ENCODE measurements around the gene BCL2L11.

Gene BCL2L11

DNA sequence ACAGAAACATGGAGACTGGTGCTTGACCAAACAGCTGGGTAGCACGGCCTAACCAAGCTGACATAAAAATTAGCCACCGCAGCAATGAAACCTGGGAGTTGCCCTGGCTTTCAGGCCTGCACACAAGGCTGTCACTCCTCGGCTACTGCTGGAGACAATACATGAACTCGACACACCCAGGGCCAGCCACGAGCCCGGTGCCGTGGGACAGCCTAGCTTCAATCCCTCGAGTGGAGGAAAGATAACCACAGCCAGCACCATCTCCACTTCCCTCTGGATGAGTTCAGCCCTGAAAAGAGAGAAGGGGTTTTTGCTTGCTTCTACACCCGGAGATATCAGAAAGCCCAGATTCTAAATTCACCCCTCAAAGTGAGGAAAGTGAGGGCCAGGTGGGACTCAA, 78.0 kb downstream of the BCL2L11 start:
- DNase-seq = no peak

DNA sequence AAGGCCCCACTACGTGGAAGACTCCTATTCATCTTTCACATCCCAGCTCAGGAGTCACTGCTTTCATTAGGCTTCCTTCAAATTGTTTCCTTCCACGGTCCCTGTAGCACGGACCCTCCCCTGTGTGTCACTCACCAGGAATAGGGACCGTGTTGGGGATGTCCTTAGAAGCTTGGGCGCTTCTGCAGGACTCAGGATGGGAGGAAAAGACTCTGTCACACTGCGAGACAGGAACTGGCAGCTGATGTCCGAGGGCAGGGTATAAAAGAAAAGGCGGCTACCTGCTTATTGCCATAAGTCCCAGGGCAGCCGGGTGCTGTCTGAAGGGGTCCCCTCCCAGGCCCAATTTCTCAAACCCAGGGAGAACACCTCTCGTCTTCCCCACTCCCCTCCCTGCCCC, 79.1 kb downstream of the BCL2L11 start:
- DNase-seq = no peak

DNA sequence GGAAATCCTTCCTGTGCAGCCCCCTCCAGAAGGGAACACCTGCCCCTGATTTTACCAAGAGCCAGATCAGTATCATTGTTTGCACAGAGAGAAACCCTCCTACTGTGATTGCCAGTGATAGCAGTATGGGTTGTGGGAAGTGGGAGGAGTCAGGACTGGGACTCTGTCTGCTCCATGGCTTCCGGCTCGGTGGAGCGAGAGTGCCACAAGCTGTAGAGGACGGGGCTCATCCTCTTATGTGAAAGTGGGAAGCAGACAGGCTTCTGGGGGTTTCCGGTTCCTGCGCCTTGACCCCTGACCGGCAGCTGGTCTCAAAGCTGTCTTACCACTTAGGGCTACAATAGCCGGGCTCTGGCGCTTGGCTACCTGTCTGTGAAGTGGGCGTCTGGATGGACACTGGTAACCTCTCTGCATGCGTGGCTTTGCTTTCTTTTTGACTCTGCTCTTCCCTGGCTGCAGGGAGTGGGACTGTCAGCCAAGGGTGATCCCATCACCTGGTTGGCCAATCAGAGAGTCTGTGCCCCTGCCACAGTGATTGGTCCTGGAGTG, 79.7 kb downstream of the BCL2L11 start:
- peak; percentile 20 for DNase-seq

DNA sequence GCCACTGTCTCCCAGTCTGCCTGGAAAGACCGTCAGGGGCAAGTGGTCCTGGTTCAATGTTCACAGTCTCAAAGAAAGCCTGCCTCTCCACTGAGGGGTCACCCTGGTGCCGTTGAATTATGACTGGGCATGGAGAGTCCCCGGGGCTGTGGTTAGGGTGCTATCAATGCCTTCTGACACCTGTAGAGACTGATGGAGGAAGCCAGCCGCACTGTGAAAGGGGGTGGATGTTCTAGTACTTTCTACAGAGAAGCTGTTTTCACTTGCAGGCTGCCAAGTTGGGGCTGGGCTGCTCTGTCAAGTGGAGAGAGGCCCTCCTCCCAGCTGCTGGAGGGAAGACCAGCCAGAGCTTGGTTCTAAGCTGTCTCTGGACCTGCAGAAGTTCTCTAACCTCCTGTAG, 80.5 kb downstream of the BCL2L11 start:
- DNase-seq = no peak

DNA sequence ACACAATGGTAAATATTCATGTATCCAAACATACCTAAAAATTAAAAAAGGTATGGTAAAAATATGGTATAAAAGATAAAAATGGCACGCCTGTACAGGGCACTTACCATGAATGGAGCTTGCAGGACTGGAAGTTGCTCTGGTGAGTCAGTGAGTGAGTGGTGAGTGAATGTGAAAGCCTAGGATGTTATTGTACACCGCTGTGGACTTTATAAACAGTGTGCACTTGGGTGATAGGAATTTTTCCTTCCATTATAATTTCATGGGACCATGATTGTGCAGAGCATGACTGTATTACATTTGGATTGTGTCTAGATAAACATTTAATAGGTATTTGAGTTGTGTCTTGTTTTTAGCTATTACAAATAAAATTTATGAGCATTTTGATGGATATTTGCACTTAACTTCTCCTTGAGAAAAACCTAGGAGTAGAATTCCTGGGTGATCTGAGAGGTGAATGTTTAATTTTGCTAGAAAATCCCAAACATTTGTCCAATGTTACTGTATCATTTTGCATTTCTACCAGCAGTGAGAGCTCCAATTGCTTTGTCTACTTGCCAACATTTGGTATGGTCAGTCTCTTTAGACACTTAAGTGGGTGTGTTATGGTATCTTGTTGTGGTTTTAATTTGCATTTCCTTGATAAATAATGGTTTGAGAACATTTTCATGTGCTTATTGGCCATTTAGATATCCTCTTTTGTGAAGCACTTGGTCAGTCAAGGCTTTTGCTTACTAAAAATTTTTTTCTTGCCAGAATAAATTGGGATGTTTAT, 81.7 kb downstream of the BCL2L11 start:
- peak; percentile 34 for DNase-seq

DNA sequence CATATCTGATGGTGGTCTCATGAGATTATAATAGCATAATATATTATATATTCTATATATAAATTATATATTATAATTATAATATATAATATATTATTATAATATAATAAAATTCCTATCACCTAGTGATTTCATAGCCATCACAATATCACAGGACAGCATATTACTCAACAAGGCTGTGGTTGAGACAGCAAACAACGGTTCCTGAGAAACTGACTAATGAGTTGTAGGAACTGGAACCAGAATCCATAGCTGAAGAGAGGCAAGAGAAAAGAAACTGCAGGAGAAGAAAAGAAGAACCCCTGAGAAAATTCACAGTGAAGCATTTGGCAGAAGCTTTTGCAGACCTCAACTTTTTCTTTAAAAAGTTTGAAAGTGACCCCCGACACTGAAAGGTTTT, 84.0 kb downstream of the BCL2L11 start:
- no peak for DNase-seq

DNA sequence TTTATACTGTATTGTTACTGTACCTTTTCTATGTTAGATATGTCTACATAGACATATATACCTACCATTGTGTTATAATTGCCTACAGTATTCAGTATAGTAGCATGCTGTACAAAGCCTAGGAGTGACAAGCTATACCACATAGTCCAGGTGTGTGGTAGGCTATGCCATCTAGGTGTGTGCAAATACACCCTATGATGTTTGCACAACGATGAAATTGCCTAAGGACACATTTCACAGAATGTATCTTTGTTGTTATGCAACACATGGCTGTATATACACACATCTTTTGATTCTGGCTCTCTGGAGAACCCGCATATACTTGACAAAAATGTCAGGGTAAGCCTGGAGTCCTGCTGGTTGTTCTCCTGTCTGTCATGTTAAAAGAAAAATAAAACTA, 85.1 kb downstream of the BCL2L11 start:
- no peak for DNase-seq

DNA sequence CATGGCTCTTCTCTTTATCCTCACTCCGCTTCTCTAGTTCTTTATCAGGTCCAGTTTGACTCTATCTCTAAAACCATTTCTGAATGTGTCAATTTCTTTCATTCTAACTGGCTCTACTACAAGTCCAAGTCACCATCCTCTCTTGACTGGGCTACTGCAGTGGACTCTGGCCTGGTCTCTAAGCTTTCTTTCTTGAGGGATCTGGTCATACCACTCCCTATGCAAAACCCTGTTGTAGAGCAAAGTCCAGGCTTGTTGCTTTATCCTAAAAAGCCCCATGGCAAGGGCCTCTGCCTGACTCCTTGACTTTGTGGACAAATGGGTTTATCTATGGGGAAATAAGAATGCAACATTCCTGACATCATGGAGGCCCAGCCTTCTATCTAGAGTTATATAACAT, 87.1 kb downstream of the BCL2L11 start:
- DNase-seq = no peak

DNA sequence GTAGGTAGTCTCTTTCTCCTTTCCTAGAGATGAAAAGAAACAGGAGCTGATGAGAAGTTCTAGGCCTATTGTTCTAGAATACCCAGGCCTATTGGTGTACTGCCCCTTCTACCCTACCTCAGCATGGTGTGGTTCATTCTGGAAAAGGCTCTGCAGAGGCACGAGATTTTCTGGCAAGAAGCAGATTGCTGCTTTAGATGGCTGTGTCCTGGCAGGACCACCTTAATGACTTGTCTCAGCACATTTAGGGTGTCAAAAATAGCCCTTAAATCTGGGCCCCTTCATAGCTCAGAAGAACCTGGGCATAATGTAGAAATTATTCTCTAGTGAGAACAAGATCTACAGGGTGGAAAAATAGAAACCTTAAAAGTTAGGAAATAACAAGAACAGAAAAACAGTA, 87.9 kb downstream of the BCL2L11 start:
- no peak for DNase-seq

DNA sequence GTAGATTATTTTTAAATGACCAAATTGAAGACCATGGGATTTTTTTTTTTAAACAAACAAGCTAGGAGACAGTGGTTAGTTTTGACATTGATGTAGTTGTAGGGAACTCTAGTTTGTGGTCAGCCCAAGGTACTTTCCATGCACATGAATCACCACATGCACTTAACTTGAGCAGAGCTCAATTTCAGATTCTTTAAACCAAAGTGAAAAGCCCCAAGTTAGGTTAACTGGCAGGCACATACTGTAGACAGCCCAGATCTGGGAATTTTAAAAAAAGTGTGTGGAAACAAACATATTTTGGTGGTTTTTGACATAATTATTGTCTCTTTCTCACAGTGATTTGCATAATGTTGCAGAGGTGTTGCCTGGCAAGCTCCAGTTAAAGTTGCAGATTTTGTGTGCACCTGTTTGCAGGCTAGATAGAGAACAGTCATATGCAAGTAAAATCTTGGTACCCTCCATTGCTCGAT, 88.4 kb downstream of the BCL2L11 start:
- no peak for DNase-seq

DNA sequence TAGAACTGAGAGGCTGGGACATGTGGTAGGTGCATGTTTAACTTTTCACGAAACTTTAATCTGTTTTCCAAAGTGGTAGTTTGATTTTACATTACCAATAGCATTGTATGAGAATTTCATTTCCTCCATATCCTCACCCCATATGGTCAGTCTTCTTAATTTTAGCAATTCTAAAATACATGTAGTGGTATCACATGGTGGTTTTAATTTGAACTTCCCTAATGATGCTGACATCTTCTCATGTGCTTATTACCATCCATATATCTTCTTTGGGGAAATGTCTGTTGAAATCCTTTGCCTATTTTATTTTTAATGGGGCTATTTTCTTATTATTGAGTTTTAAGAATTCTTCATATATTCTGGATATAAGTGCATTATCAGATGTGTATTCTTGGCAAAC, 89.3 kb downstream of the BCL2L11 start:
- DNase-seq = no peak

DNA sequence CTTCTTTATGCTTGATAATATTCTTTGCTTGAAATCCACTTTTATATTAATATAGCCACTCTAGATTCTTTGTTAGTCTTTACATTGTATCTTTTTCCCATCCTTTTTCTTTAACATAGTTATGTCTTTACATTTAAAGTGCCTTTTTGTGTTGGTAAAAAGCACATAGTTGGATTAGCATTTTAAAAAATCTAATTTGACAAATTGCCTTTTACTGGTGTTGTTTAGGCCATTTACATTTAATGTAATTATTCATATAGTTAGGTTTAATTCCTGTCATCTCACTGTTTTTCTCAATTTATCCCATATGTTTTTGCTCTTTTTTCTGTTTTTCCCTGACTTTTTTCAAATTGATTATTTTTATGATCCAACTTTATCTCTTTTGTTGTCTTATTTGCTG, 93.2 kb downstream of the BCL2L11 start:
- DNase-seq = no peak

DNA sequence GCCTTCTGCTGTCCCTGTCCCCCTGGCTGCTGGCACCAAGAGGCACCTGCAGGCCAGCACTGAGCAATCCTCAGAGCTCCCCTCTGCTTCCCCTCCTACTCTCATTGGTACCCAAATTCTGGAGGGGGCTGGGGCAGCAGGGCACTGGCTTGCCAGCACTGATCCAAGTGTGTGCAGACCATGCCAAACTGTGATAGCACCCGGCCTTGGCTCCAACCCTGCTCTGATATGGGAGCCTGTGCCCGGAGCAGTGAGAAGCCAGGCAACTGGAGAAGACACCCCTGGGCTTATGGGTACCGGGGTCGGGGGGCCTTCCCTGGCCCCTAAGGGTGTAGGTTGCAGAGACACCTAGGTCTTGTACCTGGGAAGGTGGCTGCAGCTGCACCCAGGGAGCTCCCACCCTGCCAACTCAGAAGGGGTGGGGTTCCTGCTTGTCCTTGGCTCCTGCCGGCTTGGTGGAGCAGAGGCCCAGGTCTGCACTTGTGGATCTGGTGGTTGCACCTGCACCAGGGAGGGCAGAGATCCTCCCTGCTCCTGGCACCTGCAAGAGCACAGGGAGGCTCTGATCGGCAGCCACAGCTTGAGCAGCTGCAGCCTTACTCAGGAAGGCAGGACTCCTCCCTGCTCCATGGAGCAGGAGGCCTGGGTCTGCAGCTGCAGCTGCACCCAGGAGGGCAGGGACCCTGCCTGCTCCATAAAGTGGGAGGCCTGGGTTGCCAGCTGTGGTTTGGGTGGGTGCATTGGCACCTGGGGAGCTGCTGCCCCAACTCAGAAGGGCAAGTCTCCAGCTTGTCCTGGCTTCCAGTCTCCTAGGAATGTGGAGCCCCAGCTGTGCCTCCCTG, 96.3 kb downstream of the BCL2L11 start:
- no peak for DNase-seq

Data from DMS79 (cell line).